DND-41 (cell line): Measurements from ENCODE around the gene PNMT.
A peak's percentile ranks its signal among the peaks of the same experiment; 100 is the strongest.

Experiments used
- ATAC-seq: fragments of 200-7000 bp; cut with Tn5 transposase; 3 replicates; pipeline ENCODE4 v1.9.1; 2021; ENCODE audit warnings: low read depth; ENCODE audit not compliant: insufficient read depth
- DNase-seq: peaks from one replicate; pipeline ENCODE4 v3.0.0-alpha.2; 2020
- H2AFZ ChIP-seq: 2 replicates; pipeline ENCODE4 v1.6.0; 2012; ENCODE audit warnings: low read depth, low read length
- H3K27ac ChIP-seq: 2 replicates; pipeline ENCODE4 v1.5.1; 2012; ENCODE audit warnings: low read length, inconsistent platforms
- H3K27me3 ChIP-seq: fragments of 200-600 bp; sonication (generic); 2 replicates; pipeline ENCODE4 v1.6.0; 2012; ENCODE audit warnings: low read length, mild to moderate bottlenecking, inconsistent platforms; ENCODE audit not compliant: insufficient read depth, poor library complexity
- H3K36me3 ChIP-seq: 2 replicates; pipeline ENCODE4 v1.5.1; 2012; ENCODE audit warnings: low read length, inconsistent platforms; ENCODE audit not compliant: insufficient read depth
- H3K4me1 ChIP-seq: 2 replicates; pipeline ENCODE4 v1.5.1; 2012; ENCODE audit warnings: mild to moderate bottlenecking, low read length; ENCODE audit not compliant: insufficient read depth
- H3K4me2 ChIP-seq: 2 replicates; pipeline ENCODE4 v1.6.0; 2012; ENCODE audit warnings: mild to moderate bottlenecking, moderate library complexity, low read length, inconsistent platforms; ENCODE audit not compliant: insufficient read depth
- H3K4me3 ChIP-seq, 2 experiments: fragments of 200-600 bp in 1 of 2; shearing (Covaris generic) in 1 of 2; 2 replicates each; pipeline ENCODE4 v1.5.1; 2012 to 2016; ENCODE audit warnings: inconsistent platforms in 2 of 2, low read length in 2 of 2, mild to moderate bottlenecking in 2 of 2, low read depth in 1 of 2, moderate library complexity in 1 of 2
- H3K79me2 ChIP-seq: 2 replicates; pipeline ENCODE4 v1.6.0; 2012; ENCODE audit warnings: low read length, inconsistent platforms; ENCODE audit not compliant: insufficient read depth
- H3K9ac ChIP-seq: 2 replicates; pipeline ENCODE4 v1.6.0; 2012; ENCODE audit warnings: low read depth, mild to moderate bottlenecking, inconsistent platforms, low read length, moderate library complexity
- H3K9me3 ChIP-seq: 2 replicates; pipeline ENCODE4 v1.5.1; 2012; ENCODE audit warnings: low read length, moderate library complexity, mild to moderate bottlenecking, inconsistent platforms; ENCODE audit not compliant: insufficient read depth, severe bottlenecking
- H4K20me1 ChIP-seq: 2 replicates; pipeline ENCODE4 v1.6.0; 2012; ENCODE audit warnings: low read length; ENCODE audit not compliant: insufficient read depth
- EZH2 ChIP-seq: IDR thresholded peaks from 3 replicates; pipeline ENCODE4 v1.6.1; 2012; ENCODE audit warnings: borderline replicate concordance, low read depth, mild to moderate bottlenecking, moderate library complexity, low read length, inconsistent platforms; ENCODE audit not compliant: severe bottlenecking
- TF ChIP-seq, protein P1 (sequence below): IDR thresholded peaks from 2 replicates; pipeline ENCODE4 v1.5.1; 2012; ENCODE audit warnings: borderline replicate concordance, low read length, moderate library complexity, mild to moderate bottlenecking; ENCODE audit not compliant: poor library complexity, severe bottlenecking; ENCODE audit errors: extremely low read depth

Gene PNMT

DNA sequence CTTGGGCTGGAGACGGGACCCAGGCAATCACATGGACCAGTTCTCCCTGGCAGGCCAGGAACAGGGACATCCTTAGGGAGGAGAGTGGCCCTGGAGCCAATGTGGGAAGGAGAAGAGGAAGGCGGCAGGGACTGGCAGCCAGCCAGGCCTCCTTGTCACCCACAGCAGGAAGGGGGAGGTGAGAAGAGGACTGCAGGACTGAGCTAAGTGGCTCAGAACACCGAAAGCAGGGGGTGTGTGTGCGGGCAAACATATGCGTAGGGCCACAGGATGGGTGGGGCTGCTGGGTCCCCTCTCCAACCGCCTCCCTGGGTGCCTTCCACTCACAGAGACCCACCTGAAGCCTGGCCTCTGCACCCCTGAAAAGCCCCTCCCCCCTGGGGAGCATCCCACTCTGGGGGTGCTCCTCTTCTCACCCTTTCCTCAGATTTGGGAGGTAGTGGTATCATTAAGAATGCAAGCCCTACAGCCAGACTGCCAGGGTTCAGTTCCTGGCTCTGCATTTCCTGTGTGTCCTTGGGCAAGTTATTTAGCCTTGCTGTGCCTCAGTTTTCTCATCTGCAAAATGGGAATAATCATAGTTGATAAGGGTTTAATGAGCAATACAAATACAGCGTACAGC is 8.1 kb downstream of the PNMT start:
- no peak overlapping the region for H2AFZ ChIP-seq
- H3K4me3 ChIP-seq = no peak overlapping the region
- 0 out of 2 replicates have a peak, but pooled peaks cover 3% of the 10 kb centered on the region for H4K20me1 ChIP-seq
- peak; percentile 21 for DNase-seq
- TF ChIP-seq EZH2 = no peak
- TF ChIP-seq, protein P1, sequence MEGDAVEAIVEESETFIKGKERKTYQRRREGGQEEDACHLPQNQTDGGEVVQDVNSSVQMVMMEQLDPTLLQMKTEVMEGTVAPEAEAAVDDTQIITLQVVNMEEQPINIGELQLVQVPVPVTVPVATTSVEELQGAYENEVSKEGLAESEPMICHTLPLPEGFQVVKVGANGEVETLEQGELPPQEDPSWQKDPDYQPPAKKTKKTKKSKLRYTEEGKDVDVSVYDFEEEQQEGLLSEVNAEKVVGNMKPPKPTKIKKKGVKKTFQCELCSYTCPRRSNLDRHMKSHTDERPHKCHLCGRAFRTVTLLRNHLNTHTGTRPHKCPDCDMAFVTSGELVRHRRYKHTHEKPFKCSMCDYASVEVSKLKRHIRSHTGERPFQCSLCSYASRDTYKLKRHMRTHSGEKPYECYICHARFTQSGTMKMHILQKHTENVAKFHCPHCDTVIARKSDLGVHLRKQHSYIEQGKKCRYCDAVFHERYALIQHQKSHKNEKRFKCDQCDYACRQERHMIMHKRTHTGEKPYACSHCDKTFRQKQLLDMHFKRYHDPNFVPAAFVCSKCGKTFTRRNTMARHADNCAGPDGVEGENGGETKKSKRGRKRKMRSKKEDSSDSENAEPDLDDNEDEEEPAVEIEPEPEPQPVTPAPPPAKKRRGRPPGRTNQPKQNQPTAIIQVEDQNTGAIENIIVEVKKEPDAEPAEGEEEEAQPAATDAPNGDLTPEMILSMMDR = no peak
- H3K4me2 ChIP-seq = no peak overlapping the region
- no peaks in the 10 kb centered on the region for H3K9me3 ChIP-seq
- H3K4me1 ChIP-seq = peaks cover 10% of the 10 kb centered on the region
- no peaks in the 10 kb centered on the region for H3K79me2 ChIP-seq
- no peak for ATAC-seq
- no peak overlapping the region for H3K9ac ChIP-seq
- no peaks in the 10 kb centered on the region for H3K27me3 ChIP-seq
- no peak overlapping the region for H3K27ac ChIP-seq
- 0 out of 2 replicates have a peak, but pooled peaks cover 5% of the 10 kb centered on the region for H3K36me3 ChIP-seq

DNA sequence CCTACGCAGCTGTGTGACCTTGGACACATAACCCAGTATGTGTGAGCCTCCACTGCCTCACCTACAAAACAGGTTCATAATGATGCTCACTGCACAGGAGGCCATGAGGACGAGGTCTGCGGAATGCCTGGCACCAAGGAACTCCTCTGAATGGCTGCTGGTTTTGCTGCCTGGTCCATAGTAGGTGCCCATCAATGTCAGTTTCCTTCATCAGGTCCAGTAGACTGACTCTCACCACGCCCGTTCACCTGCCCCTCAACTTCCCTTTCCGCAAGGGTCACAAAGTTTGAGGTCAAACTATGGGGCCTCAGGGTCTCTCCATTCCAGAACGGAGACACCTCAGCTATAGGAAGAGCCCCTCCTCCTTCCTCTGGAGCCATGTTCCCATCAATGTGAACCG is 8.8 kb downstream of the PNMT start:
- 0 out of 2 replicates have a peak, but pooled peaks cover 3% of the 10 kb centered on the region for H4K20me1 ChIP-seq
- no peak overlapping the region for H3K9ac ChIP-seq
- H3K27me3 ChIP-seq = no peaks in the 10 kb centered on the region
- no peak overlapping the region for H3K4me2 ChIP-seq
- DNase-seq (no peak), ATAC-seq (no peak)
- H3K36me3 ChIP-seq = 0 out of 2 replicates have a peak, but pooled peaks cover 5% of the 10 kb centered on the region
- H3K79me2 ChIP-seq = no peaks in the 10 kb centered on the region
- no peak overlapping the region for H2AFZ ChIP-seq
- no peak overlapping the region for H3K27ac ChIP-seq
- no peaks in the 10 kb centered on the region for H3K9me3 ChIP-seq
- peaks cover 10% of the 10 kb centered on the region for H3K4me1 ChIP-seq
- TF ChIP-seq, protein P1 = no peak
- TF ChIP-seq EZH2 = no peak
- no peak overlapping the region for H3K4me3 ChIP-seq

DNA sequence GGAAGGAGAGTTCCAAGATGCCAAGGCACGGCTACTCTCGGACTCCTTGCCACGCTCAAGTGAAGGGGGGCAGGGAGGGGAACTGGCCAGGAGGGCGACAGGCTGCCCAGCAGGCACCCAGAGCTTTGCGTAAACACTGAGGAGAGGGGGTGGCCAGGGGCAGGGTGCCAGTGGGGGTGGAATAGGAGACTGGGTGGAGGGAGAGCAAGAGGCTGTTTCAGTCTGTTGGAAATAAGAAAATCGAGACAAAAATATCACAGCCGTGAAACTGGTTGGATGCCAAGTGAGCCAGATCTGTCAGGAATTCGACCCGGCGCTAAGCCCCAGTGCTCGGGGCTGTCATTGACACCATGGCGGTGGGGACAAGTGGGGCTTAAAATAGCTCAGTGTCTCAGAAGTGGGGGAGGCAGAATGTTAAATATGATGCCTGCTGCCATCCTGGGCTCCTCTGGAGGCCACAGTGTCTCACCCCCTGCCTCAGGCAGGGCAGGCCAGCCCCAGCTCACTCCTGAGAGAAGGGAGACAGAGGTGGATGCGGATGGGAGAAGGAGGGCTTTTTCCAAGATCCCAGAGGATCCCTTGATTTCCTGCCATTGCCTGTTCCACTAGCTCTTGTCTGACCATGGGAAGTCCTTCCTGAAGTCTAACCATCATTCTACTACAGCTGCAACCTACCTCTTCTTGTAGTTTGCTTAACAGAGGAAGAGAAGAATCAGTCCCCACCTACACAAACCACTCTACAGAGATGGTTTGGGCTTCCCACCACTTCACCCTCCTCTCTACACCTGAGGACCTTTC is 9.5 kb downstream of the PNMT start:
- ATAC-seq (no peak), DNase-seq (no peak)
- Histone ChIP-seq H3K9me3 (no peaks in the 10 kb centered on the region), H3K27me3 (no peaks in the 10 kb centered on the region), H3K4me3 (no peak overlapping the region), H3K4me2 (no peak overlapping the region), H2AFZ (no peak overlapping the region), H3K79me2 (no peaks in the 10 kb centered on the region), H4K20me1 (0 out of 2 replicates have a peak, but pooled peaks cover 3% of the 10 kb centered on the region), H3K9ac (no peak overlapping the region), H3K36me3 (0 out of 2 replicates have a peak, but pooled peaks cover 5% of the 10 kb centered on the region), H3K4me1 (peaks cover 10% of the 10 kb centered on the region), H3K27ac (no peak overlapping the region)
- no peak for TF ChIP-seq EZH2
- TF ChIP-seq, protein P1 = no peak
